Upper lobe of left lung (tissue), 4 donors: ENCODE data around the gene TENT5C.

ENCODE experiments used
- POLR2AphosphoS5 ChIP-seq, 2 donors: sonication (generic); formaldehyde crosslinking; IDR thresholded peaks; one replicate each; pipeline ENCODE4 v1.5.1; 2017; ENCODE audit warnings: antibody characterized with exemption in 2 of 2
- TF ChIP-seq, protein P1 (sequence below), 6 experiments: fragments of 450-650 bp in 4 of 6; fragments of 200-600 bp in 2 of 6; sonication (generic) in 2 of 6; IDR thresholded peaks; one replicate each; pipeline ENCODE4 v1.5.1; 2016 to 2019; ENCODE audit warnings: antibody characterized with exemption in 6 of 6

DNA sequence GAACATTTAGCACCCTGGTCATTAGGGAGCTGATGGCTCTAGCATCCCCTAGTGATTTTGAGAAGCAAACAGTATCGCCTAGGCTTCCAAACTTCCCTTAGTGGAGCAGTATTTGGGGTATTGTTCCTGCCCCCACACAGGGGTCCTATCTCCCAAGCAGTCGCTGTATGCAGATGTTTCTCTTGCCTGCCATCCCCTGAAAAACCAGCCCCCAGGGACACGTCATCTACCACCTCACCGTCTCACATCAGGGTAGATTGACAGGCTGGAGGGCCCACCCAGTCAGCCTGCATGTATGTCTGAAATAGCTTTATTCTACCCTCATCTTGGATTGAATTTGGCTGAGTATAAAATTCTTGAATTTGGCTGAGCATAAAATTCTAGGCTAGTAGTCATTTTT is 33.9 kb downstream of the TENT5C start:
- TF ChIP-seq, protein P1, sequence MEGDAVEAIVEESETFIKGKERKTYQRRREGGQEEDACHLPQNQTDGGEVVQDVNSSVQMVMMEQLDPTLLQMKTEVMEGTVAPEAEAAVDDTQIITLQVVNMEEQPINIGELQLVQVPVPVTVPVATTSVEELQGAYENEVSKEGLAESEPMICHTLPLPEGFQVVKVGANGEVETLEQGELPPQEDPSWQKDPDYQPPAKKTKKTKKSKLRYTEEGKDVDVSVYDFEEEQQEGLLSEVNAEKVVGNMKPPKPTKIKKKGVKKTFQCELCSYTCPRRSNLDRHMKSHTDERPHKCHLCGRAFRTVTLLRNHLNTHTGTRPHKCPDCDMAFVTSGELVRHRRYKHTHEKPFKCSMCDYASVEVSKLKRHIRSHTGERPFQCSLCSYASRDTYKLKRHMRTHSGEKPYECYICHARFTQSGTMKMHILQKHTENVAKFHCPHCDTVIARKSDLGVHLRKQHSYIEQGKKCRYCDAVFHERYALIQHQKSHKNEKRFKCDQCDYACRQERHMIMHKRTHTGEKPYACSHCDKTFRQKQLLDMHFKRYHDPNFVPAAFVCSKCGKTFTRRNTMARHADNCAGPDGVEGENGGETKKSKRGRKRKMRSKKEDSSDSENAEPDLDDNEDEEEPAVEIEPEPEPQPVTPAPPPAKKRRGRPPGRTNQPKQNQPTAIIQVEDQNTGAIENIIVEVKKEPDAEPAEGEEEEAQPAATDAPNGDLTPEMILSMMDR (IDR thresholded peaks at IDR 0.05) = no peak
- no peak for TF ChIP-seq POLR2AphosphoS5 (IDR thresholded peaks at IDR 0.05)
